ENCODE results near the gene DUSP14. TPM values are rescaled to one million over a fixed set of nuclear protein-coding genes. Genes with fewer than 3 reads are reported as not detected.

DUSP14 gene
- total RNA-seq, 2 donors from 2014 or later = 18.7 to 19.1 TPM

- DNase-seq (no peak), ATAC-seq (no peak)
- intact Hi-C loops (cut with DNase I) = no loop called here
These were observed 52.4 kb downstream of the DUSP14 start for GRCh38 chr17:37541880-37542660.

GRCh38 chr17:37543637-37544052 lies 54.0 kb downstream of the DUSP14 start:
- no peak for ATAC-seq
- intact Hi-C loops (cut with DNase I) = no loop called here

GRCh38 chr17:37545486-37545885 lies 55.8 kb downstream of the DUSP14 start:
- no peak for ATAC-seq
- no peak for DNase-seq
- intact Hi-C loops (cut with DNase I) = no loop called here

More at GRCh38 chr17:37543637-37544052, 54.0 kb downstream of the DUSP14 start:
- no peak for DNase-seq

- no peak for ATAC-seq
- intact Hi-C loops (cut with DNase I) = no loop called here
- DNase-seq = no peak
These were observed 56.6 kb downstream of the DUSP14 start for GRCh38 chr17:37546302-37546701.

GRCh38 chr17:37547986-37548385 lies 58.3 kb downstream of the DUSP14 start:
- intact Hi-C loops (cut with DNase I) = no loop called here
- no peak for DNase-seq
- no peak for ATAC-seq

- ATAC-seq = no peak
- no peak for DNase-seq
- intact Hi-C loops (cut with DNase I) = no loop called here
These were observed 62.1 kb downstream of the DUSP14 start for GRCh38 chr17:37551788-37552187.

- ATAC-seq (no peak), DNase-seq (no peak)
- intact Hi-C loops (cut with DNase I) = no loop called here
These were observed 63.8 kb downstream of the DUSP14 start for GRCh38 chr17:37553401-37553966.

GRCh38 chr17:37555386-37555785 lies 65.7 kb downstream of the DUSP14 start:
- ATAC-seq (no peak), DNase-seq (no peak)
- intact Hi-C loops (cut with DNase I) = no loop called here

- ATAC-seq (no peak), DNase-seq (no peak)
- intact Hi-C loops (cut with DNase I) = no loop called here
These were observed 67.8 kb downstream of the DUSP14 start for GRCh38 chr17:37557482-37557881.

- intact Hi-C loops (cut with DNase I) = no loop called here
- ATAC-seq (no peak), DNase-seq (no peak)
These were observed 68.6 kb downstream of the DUSP14 start for GRCh38 chr17:37558299-37558698.

GRCh38 chr17:37562016-37562745 lies 72.5 kb downstream of the DUSP14 start:
- no peak for ATAC-seq
- intact Hi-C loops (cut with DNase I) = no loop called here
- DNase-seq = no peak

Other genes with a start within 250 kb of the DUSP14 start
- not detected for gene C17orf78, start 113.9 kb upstream of the DUSP14 start, total RNA-seq
- 10 to 100 TPM; 28.1 to 49.6 TPM for gene ACACA, start 83.1 kb upstream of the DUSP14 start, total RNA-seq
- gene TADA2A, start 83.0 kb upstream of the DUSP14 start, total RNA-seq = 10 to 100 TPM; 13.5 to 18.9 TPM
- gene SYNRG, start 119.5 kb downstream of the DUSP14 start, total RNA-seq = 10 to 100 TPM; 25.2 to 32.0 TPM
- gene DDX52, start 153.6 kb downstream of the DUSP14 start, total RNA-seq = 10 to 100 TPM; 13.5 to 16.3 TPM

Measured in left cardiac atrium (tissue), 4 donors.